Activated T-helper 1 cell treated with anti-CD3 and anti-CD28 coated beads, Interleukin-2, amount 50 U/mL, for 16 hours (primary cell): Measurements from ENCODE around the gene ERRFI1.

Experiments used
- DNase-seq, 2 donors: peaks; one replicate each; pipeline ENCODE4 v3.0.0-alpha.2; 2020; ENCODE audit warnings: low read depth in 1 of 2, low spot score in 1 of 2

ERRFI1 gene

GRCh38 chr1:8043621-8044020 is 17.5 kb upstream of the ERRFI1 start:
- DNase-seq = no peak

GRCh38 chr1:8042134-8042533 is 16.0 kb upstream of the ERRFI1 start:
- DNase-seq = no peak

GRCh38 chr1:8040586-8040985 is 14.5 kb upstream of the ERRFI1 start:
- DNase-seq = no peak

GRCh38 chr1:8039071-8039470 is 13.0 kb upstream of the ERRFI1 start:
- no peak for DNase-seq

- DNase-seq = no peak
These were observed 9.2 kb upstream of the ERRFI1 start for GRCh38 chr1:8035289-8035688.

GRCh38 chr1:8033322-8033721 is 7.2 kb upstream of the ERRFI1 start:
- DNase-seq = no peak

GRCh38 chr1:8032366-8032910 is 6.3 kb upstream of the ERRFI1 start:
- no peak for DNase-seq

- DNase-seq = no peak
These were observed 5.2 kb upstream of the ERRFI1 start for GRCh38 chr1:8031176-8031785.

- no peak for DNase-seq
These were observed 2.4 kb upstream of the ERRFI1 start for GRCh38 chr1:8028571-8028910.

- DNase-seq = no peak
These were observed 1.9 kb upstream of the ERRFI1 start for GRCh38 chr1:8027748-8028570.

- DNase-seq = no peak
These were observed 1.1 kb upstream of the ERRFI1 start for GRCh38 chr1:8026976-8027747.

- DNase-seq = no peak
These were observed 401 bp downstream of the ERRFI1 start for GRCh38 chr1:8025671-8026144.

- no peak for DNase-seq
These were observed 943 bp downstream of the ERRFI1 start for GRCh38 chr1:8025061-8025670.

- no peak for DNase-seq
These were observed 1.8 kb downstream of the ERRFI1 start for GRCh38 chr1:8024329-8024728.

- no peak for DNase-seq
These were observed 2.2 kb downstream of the ERRFI1 start for GRCh38 chr1:8023995-8024313.

GRCh38 chr1:8023287-8023994 is 2.7 kb downstream of the ERRFI1 start:
- DNase-seq = no peak

- no peak for DNase-seq
These were observed 3.5 kb downstream of the ERRFI1 start for GRCh38 chr1:8022395-8023286.

GRCh38 chr1:8021676-8022266 is 4.3 kb downstream of the ERRFI1 start:
- no peak for DNase-seq

- no peak for DNase-seq
These were observed 6.1 kb downstream of the ERRFI1 start for GRCh38 chr1:8020032-8020431.
